ENCODE data around the gene CRHR2. TPM values are rescaled to one million over a fixed set of nuclear protein-coding genes. Genes with fewer than 3 reads are reported as not detected.

Gene CRHR2
- total and polyA plus RNA-seq, 2 of the 13 experiments (the other 11 are each of a cell fraction or from before 2014, with no cell fraction given), result not detected

DNA sequence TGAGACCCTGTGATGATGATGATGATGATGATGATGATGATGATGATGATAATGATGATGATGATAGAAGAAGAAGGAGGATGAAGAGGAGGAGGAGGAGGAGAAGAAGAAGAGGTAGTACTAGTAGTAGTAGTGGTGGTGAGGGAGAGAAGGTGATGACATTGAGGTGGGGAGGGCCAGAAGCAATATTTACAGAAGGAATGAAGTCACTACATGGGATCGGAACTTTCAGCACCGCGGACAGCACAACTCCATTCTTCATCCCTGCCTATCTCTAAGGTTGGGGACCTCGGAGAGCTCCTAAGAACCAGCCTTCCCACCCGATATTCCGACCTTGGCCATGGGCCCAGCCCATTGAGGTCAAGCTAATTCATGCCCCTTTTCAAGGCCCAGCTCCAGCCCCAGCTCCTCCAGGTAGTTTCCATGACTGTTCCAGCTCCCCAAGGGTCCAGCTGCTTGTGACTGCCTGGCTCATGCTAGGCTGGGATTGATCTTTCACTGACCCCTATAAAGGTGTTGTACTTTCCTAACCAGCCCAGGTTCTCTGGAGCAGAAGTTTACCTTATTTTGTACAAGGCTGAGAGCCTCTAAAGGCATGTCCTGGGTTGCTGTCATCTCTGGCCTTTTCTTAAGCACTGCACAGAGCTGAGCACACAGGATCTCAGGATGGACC is 10.3 kb downstream of the CRHR2 start (continued):
- peak; percentile 62; the same call in 1 of the 2 replicates for TF ChIP-seq CREB1 (IDR thresholded peaks at IDR 0.05)
- no peak for TF ChIP-seq CREB1 (CRISPR knock-in tag; IDR thresholded peaks at IDR 0.05)
- TF ChIP-seq SOX13 (IDR thresholded peaks at IDR 0.05), result no peak
- TF ChIP-seq SOX13 (CRISPR knock-in tag; conservative IDR thresholded peaks at IDR 0.05 in 1 of 2, IDR thresholded peaks at IDR 0.05 in 1 of 2), result peak in 1 of 2 experiments; percentile 55; a peak in 2 of 4 replicates
- no peak for TF ChIP-seq ZNF460 (CRISPR knock-in tag; IDR thresholded peaks at IDR 0.05; ENCODE audit: borderline replicate concordance)
- TF ChIP-seq ZFP62 (CRISPR knock-in tag; IDR thresholded peaks at IDR 0.05), result no peak
- TF ChIP-seq, protein P1, sequence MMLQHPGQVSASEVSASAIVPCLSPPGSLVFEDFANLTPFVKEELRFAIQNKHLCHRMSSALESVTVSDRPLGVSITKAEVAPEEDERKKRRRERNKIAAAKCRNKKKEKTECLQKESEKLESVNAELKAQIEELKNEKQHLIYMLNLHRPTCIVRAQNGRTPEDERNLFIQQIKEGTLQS (CRISPR knock-in tag; IDR thresholded peaks at IDR 0.05), result peak; percentile 78
- 0 out of 2 replicates have a peak, but pooled peaks have one; percentile 6 for TF ChIP-seq CEBPG (CRISPR knock-in tag; IDR thresholded peaks at IDR 0.05)
- no peak for TF ChIP-seq HNRNPK (IDR thresholded peaks at IDR 0.05; ENCODE audit: low read depth, low read length, poor library complexity, severe bottlenecking)
- peak; percentile 59 for TF ChIP-seq GATAD1 (CRISPR knock-in tag; IDR thresholded peaks at IDR 0.05)
- TF ChIP-seq BHLHE40 (IDR thresholded peaks at IDR 0.05; ENCODE audit: low read length), result no peak
- TF ChIP-seq ZNF121 (CRISPR knock-in tag; IDR thresholded peaks at IDR 0.05), result no peak
- TF ChIP-seq TCF12 (IDR thresholded peaks at IDR 0.05), result no peak
- no peak for TF ChIP-seq TCF12 (CRISPR knock-in tag; IDR thresholded peaks at IDR 0.05)
- no peak for TF ChIP-seq NR3C1 (CRISPR knock-in tag; IDR thresholded peaks at IDR 0.05)
- TF ChIP-seq, protein P2, sequence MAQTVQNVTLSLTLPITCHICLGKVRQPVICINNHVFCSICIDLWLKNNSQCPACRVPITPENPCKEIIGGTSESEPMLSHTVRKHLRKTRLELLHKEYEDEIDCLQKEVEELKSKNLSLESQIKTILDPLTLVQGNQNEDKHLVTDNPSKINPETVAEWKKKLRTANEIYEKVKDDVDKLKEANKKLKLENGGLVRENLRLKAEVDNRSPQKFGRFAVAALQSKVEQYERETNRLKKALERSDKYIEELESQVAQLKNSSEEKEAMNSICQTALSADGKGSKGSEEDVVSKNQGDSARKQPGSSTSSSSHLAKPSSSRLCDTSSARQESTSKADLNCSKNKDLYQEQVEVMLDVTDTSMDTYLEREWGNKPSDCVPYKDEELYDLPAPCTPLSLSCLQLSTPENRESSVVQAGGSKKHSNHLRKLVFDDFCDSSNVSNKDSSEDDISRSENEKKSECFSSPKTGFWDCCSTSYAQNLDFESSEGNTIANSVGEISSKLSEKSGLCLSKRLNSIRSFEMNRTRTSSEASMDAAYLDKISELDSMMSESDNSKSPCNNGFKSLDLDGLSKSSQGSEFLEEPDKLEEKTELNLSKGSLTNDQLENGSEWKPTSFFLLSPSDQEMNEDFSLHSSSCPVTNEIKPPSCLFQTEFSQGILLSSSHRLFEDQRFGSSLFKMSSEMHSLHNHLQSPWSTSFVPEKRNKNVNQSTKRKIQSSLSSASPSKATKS (CRISPR knock-in tag; IDR thresholded peaks at IDR 0.05), result no peak
- TF ChIP-seq, protein P3, sequence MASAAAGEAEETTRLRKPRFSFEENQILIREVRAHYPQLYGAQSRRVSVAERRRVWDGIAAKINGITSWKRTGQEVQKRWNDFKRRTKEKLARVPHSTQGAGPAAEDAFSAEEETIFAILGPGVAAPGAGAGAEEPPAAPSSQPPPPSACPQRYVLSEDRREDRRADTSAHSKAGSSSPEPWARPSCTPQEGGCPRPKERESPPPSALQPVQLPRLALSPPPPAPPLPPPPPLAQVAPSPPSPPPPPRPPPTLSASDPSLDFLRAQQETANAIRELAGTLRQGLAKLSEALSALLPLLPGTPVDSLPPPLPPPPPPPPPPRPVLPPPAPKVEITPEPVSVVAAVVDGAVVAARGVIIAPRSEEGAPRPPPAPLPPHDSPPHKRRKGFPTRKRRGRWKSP (CRISPR knock-in tag; IDR thresholded peaks at IDR 0.05), result peak; percentile 58; the same call in 1 of the 2 replicates
- TF ChIP-seq, protein P4, sequence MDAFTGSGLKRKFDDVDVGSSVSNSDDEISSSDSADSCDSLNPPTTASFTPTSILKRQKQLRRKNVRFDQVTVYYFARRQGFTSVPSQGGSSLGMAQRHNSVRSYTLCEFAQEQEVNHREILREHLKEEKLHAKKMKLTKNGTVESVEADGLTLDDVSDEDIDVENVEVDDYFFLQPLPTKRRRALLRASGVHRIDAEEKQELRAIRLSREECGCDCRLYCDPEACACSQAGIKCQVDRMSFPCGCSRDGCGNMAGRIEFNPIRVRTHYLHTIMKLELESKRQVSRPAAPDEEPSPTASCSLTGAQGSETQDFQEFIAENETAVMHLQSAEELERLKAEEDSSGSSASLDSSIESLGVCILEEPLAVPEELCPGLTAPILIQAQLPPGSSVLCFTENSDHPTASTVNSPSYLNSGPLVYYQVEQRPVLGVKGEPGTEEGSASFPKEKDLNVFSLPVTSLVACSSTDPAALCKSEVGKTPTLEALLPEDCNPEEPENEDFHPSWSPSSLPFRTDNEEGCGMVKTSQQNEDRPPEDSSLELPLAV (CRISPR knock-in tag; conservative IDR thresholded peaks at IDR 0.05; ENCODE audit: low read depth), result no peak
- TF ChIP-seq, protein P5, sequence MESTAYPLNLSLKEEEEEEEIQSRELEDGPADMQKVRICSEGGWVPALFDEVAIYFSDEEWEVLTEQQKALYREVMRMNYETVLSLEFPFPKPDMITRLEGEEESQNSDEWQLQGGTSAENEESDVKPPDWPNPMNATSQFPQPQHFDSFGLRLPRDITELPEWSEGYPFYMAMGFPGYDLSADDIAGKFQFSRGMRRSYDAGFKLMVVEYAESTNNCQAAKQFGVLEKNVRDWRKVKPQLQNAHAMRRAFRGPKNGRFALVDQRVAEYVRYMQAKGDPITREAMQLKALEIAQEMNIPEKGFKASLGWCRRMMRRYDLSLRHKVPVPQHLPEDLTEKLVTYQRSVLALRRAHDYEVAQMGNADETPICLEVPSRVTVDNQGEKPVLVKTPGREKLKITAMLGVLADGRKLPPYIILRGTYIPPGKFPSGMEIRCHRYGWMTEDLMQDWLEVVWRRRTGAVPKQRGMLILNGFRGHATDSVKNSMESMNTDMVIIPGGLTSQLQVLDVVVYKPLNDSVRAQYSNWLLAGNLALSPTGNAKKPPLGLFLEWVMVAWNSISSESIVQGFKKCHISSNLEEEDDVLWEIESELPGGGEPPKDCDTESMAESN (CRISPR knock-in tag; conservative IDR thresholded peaks at IDR 0.05), result no peak
- TF ChIP-seq RFX3 (CRISPR knock-in tag; IDR thresholded peaks at IDR 0.05), result peak; percentile 44; the same call in 1 of the 2 replicates
- TF ChIP-seq, protein P6, sequence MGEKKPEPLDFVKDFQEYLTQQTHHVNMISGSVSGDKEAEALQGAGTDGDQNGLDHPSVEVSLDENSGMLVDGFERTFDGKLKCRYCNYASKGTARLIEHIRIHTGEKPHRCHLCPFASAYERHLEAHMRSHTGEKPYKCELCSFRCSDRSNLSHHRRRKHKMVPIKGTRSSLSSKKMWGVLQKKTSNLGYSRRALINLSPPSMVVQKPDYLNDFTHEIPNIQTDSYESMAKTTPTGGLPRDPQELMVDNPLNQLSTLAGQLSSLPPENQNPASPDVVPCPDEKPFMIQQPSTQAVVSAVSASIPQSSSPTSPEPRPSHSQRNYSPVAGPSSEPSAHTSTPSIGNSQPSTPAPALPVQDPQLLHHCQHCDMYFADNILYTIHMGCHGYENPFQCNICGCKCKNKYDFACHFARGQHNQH (CRISPR knock-in tag; IDR thresholded peaks at IDR 0.05), result peak; percentile 85; the same call in 1 of the 2 replicates
